T-helper 2 cell (primary cell): ENCODE data around the gene UBE2J1.
A peak's percentile ranks its signal among the peaks of the same experiment; 100 is the strongest.

Experiments
- DNase-seq, 5 experiments: peaks; one replicate each; pipeline versions ENCODE4 v3.0.0 to v3.0.0-alpha.2; 2012 to 2022

Gene UBE2J1

GRCh38 chr6:89361171-89361570, 8.6 kb upstream of the UBE2J1 start:
- DNase-seq = no peak

- peak in 1 of 5 experiments; percentile 65 for DNase-seq
Measured at GRCh38 chr6:89360415-89360999, 8.0 kb upstream of the UBE2J1 start.

DNA sequence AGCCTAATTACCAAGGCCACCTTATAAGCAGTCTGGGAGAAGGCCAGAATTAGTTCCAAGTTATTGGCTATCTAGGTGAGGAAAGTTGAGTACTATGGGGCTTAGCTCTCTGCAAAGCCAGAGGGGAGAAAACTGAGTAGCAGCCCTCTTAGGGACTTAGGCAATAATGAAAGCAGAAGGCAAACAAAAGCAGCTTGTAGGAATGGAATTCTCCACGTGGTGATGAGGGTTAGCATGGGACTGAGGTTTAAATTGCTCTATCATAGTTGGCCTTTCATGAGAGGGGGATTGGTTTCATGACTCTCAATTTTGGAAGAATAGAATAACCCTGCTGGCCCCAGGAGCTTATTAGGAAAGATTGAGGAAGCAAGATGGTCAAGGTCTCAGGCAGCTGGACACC, 7.0 kb upstream of the UBE2J1 start:
- no peak for DNase-seq

GRCh38 chr6:89357390-89357789, 4.9 kb upstream of the UBE2J1 start:
- peak in 1 of 5 experiments; percentile 49 for DNase-seq

DNA sequence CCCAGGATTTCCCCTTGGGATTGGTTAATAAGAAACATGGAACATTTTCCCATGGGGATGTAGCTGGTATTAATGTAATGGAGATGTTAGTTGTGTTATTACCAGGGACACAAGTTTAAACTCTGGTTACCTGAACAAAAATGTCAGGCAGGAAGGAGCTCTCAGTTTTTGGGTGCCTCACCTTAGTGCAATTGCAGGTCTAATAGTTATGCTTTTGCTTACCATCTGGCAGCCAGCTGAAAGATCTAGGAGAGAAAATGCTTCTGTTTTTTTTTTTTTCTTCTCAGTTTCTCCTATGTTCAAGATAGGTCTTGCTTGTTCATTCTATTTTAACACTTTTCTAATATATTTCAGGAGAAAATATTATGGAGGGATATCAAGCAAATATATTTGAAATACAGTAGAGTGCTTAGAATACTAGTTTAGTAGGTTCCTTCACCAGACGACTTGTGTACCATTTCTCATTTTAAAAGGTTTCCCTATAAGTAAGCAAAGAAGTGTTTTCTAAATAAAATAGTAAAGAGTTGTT, 4.2 kb upstream of the UBE2J1 start:
- DNase-seq = no peak

DNA sequence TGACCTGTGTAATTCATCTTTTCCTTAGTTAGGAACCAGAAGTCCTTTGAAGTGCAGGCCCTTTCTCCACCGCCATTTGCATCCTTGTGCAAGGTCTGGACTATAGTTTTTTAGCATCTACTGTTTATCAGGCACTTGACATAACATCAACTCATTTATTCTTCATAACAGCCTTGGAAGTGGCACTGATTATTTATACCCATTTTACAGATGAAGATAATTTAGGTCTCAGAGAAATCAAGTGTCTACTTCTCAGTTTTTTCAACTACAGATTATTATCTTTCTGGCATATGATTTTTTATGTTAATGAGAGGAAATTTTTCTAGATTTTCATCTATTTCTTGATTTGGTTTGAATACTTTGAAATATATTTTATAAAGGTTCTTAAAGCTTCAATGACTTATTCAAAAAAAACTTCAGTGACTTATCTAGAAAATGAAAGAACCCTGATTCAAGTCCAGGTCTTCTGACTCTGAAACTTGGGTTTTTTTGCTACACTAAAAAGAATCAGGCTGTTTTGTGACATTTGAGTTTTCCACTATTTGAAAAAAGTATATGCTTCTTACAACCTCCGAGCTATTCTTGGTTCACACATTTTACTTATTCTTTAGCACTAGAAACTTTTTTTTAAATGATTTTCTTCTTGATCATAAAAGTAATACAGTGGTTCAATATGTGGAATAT, 3.1 kb upstream of the UBE2J1 start:
- no peak for DNase-seq

- no peak for DNase-seq
Measured at GRCh38 chr6:89353702-89354392, 1.3 kb upstream of the UBE2J1 start.

GRCh38 chr6:89353118-89353556, 615 bp upstream of the UBE2J1 start:
- peak in 1 of 5 experiments; percentile 47 for DNase-seq

GRCh38 chr6:89351671-89352277, 748 bp downstream of the UBE2J1 start:
- DNase-seq = no peak

DNA sequence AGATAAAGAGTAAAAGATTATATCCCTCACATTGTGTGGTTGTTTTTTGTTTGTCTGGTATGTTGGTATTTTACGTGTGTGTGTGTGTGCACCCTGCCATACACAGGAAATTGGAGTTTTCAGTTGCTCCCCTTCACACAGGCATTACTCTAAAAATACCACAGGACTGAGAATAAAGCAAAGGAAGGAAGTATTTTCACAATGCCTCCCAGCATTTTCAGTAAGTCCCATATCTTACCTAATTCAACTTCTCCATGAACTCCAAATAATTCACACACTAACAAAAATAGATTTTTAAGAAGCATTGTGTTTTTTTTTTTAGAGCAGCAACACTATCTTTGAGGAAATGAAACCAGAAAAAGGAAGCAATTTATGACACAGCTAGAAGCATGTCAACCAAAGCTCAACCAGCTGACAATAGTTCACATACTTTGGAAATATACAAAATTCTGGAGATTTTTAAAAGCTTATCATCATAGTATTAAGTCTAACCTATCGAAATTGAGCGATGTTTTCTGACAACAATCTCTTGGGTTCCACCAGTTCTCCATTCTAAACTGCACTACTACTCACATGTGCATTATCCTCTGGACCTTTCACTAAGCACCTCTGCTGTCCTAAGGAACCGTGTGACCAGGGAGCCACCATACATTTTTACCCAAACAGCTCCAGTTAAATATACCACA, 2.1 kb downstream of the UBE2J1 start:
- peak in 1 of 5 experiments; percentile 82 for DNase-seq

- DNase-seq = no peak
Measured at GRCh38 chr6:89348372-89348771, 4.2 kb downstream of the UBE2J1 start.

DNA sequence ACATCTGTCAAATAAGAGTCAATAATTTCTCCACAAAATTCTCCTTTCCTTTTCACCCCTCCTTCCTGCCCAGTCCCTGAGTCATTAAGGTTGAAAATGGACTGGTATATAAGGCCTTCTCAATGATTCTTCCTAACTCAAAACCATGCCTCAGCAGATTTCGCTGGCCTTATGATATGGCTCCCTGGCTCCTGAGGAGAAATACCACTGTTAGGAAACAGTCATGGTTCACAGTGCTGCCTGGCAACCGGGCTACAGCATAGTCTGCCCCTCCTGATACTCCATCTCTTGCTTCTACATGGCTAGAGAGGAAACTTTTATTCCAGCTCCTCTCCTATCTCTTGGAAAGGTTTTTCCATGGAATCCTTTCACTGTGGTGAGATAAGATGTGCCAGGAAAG, 4.7 kb downstream of the UBE2J1 start:
- no peak for DNase-seq

- DNase-seq = no peak
Measured at GRCh38 chr6:89346433-89346832, 6.1 kb downstream of the UBE2J1 start.

DNA sequence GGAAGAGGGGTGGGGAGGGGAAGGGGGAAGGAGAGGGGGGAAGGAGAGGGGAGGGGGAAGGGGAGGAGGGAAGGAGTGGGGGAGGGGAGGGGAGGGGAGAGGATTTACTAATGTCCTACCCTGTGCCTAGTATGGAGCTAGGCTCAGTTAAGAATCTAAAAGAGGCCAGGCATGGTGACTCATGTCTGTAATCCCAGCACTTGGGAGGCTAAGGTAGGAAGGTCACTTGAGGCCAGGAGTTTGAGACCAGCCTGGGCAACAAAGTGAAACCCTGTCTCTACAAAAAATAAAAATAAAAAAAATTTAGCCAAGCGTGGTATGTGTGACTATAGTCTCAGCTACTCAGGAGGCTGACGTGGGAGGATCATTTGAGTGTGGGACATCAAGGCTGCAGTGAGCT, 13.0 kb downstream of the UBE2J1 start:
- DNase-seq = no peak

DNA sequence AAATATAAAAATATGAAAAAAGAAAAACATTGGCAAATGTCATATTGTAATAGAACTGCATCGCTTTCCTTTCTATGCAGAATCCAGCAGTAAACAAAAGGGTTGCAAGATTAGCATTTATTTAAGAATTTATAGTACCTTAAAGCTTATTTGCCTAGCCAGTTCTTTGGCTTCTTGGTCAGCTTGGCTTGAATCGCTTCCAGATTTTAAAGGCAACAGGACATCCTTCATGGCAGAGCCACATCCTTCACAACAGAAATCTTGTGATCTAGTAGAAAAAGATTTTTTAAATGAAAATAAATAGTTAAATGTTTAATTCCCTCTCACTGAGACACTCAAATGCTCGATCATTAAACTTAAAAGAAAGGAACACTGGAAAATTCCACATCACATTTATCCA, 17.4 kb downstream of the UBE2J1 start:
- DNase-seq = no peak

- no peak for DNase-seq
Measured at GRCh38 chr6:89330910-89331309, 21.6 kb downstream of the UBE2J1 start.

GRCh38 chr6:89328976-89329375, 23.5 kb downstream of the UBE2J1 start:
- no peak for DNase-seq

DNA sequence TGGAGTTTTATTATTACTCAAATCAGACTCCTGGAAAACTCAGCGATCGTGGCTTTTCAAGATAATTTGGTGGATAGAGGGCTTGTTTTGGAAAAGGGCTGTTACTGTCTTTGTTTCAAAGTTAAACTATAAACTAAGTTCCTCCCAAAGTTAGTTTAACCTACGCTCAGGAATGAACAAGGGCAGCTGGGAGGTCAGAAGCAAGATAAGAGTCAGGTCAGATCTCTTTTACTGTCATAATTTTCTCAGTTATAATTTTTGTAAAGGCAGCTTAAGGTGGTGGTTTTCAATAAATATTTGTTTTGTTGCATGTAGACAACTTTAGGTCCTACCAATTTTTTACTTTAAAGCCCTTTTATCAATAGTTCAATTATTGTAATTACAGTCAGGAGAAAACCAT, 28.2 kb downstream of the UBE2J1 start:
- DNase-seq = no peak

DNA sequence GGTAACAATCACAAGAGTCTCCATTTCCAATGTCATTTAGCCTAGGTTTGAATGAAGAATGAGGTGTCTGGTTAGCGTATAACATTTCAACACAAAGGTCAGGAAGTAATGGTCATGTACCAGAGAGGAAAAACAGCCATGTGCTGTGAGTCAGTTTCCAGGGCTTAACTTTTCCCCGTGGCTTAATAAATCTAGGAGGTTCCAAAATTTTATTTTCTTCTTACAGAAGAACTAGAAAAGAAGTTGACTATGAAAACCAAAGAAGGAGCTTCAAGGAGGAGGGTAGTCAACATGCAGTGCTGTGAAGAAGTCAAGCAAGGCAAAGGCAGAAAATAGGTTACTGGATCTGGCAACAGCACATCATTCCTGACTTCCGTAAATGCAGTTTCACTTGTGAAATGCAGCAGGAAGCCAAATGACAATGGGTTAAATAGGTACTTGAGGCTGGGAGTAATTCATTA, 29.0 kb downstream of the UBE2J1 start:
- DNase-seq = no peak

DNA sequence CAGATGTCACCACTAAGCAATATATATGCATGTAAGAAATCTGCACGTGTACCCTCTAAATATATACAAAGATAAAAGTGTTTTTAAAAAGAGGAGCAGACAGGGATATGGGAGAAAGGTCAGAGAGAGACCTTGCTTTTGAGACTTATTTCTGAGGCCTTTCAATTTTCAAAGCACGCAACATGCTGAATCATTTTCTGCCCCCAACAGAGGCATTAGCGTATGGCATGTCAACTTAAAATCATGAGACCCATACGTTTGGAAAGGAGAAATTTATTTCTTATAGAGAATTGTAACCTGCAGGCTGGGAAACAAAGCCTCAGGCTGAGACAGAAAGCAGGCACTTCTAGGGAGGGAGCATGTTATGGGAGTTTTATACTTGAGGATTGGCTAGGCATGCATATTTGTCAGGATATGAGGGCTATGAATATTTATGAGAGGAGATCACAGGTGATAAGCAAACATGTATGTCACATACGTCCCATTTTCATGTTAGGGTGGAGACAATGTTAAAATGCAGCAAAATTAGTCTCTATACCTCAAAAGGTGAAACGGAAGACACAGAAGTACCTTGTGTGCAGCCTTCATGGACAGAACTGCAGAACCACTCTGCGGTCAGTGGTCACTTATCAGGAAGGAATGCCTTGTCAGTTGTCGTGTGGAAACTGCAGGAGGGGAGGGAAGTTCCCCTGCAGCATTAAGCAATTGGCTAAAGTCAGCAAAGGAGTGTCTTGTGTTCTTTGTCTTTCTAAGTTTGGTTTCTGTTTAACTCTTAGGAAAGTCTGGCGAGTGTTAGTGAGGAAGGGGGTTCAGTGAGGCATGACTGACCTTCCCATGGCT, 31.2 kb downstream of the UBE2J1 start:
- DNase-seq = no peak

DNA sequence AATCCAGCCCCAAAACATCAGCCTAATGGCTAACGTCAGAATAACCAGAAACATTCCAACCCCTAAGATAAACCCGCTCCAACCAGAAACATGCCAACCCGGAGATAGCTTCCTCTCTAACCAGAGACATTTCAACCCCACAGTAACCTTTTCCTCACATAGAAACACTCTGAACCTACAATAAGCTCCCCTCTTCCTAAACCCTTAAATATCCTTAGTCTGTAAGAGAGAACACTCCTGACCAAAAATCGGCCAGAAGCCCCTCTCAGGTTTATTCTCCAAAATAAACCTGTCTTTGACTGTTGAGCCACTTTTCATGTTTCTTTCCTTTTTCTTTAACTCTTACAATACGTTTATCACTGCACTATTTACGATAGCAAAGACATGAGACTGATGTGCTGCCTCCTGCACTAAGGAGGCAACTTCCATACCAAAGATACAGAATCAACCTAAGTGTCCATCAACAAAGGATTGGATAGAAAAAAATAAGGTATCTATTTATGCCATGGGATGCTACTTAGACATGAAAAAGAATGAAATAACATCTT, 32.4 kb downstream of the UBE2J1 start:
- DNase-seq = no peak
